GM21526 (cell line): ENCODE measurements around the gene LRP5.
"Not testable (repeated sequence)": the region's sequence is repeated elsewhere in the genome, so short reads cannot be mapped to it uniquely, and the experiment has no call there.

Experiments used
- ATAC-seq: cut with Tn5 transposase; IDR thresholded peaks from one replicate; pipeline ENCODE4 v1.9.1; 2021; ENCODE audit warnings: moderate library complexity; ENCODE audit not compliant: unreplicated experiment, low FRiP score

LRP5 gene

GRCh38 chr11:68384530-68385081, 72.2 kb downstream of the LRP5 start:
- ATAC-seq, result no peak

- no peak for ATAC-seq
These were observed 72.7 kb downstream of the LRP5 start for GRCh38 chr11:68385128-68385527.

GRCh38 chr11:68386331-68386978, 74.1 kb downstream of the LRP5 start:
- ATAC-seq, result no peak

- ATAC-seq, result no peak
These were observed 75.4 kb downstream of the LRP5 start for GRCh38 chr11:68387840-68388239.

GRCh38 chr11:68388595-68389198, 76.3 kb downstream of the LRP5 start:
- ATAC-seq, result no peak

GRCh38 chr11:68390315-68390714, 77.9 kb downstream of the LRP5 start:
- no peak for ATAC-seq

GRCh38 chr11:68392822-68393221, 80.4 kb downstream of the LRP5 start:
- ATAC-seq, result no peak

- ATAC-seq, result no peak
These were observed 84.1 kb downstream of the LRP5 start for GRCh38 chr11:68396516-68396915.

GRCh38 chr11:68397256-68397655, 84.9 kb downstream of the LRP5 start:
- no peak for ATAC-seq

GRCh38 chr11:68398995-68399851, 86.8 kb downstream of the LRP5 start:
- ATAC-seq, result no peak

- no peak for ATAC-seq
These were observed 87.5 kb downstream of the LRP5 start for GRCh38 chr11:68399916-68400315.

GRCh38 chr11:68400584-68400983, 88.2 kb downstream of the LRP5 start:
- not testable (repeated sequence) for ATAC-seq

GRCh38 chr11:68401856-68402255, 89.5 kb downstream of the LRP5 start:
- ATAC-seq, result no peak

GRCh38 chr11:68402355-68403031, 90.1 kb downstream of the LRP5 start:
- ATAC-seq, result no peak

GRCh38 chr11:68403424-68403823, 91.0 kb downstream of the LRP5 start:
- no peak for ATAC-seq

GRCh38 chr11:68403831-68404230, 91.4 kb downstream of the LRP5 start:
- ATAC-seq, result no peak

- no peak for ATAC-seq
These were observed 94.2 kb downstream of the LRP5 start for GRCh38 chr11:68406324-68407313.

GRCh38 chr11:68408512-68408911, 96.1 kb downstream of the LRP5 start:
- ATAC-seq, result no peak

- no peak for ATAC-seq
These were observed 97.5 kb downstream of the LRP5 start for GRCh38 chr11:68409748-68410344.
